ENCODE data around the gene ESRRB. TPM values are rescaled to one million over a fixed set of nuclear protein-coding genes. Genes with fewer than 3 reads are reported as not detected.

Gene ESRRB
- total and polyA plus RNA-seq, 8 donors = 0.58 to 4.6 (median 3.8) TPM; not detected in 2

DNA sequence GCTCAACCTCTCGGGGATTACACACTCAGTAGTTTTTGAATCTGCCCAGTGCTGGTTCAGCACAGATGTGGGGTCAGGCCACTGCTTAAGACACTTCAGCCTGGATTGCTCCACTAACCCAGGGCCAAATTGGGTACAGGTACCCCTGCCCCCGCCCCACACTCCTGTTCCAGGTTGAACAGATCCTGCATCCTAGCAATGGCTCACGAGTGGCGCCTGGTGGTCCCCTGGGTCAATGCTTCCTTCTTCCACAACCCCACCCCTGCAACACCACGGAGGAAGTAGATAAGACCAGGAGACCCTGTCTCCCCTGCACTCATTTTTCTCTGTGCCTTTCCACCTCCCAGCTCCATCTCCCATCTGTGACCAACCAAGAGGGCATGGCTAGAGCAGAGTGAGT, 108.4 kb downstream of the ESRRB start:
- TF ChIP-seq, protein P1, sequence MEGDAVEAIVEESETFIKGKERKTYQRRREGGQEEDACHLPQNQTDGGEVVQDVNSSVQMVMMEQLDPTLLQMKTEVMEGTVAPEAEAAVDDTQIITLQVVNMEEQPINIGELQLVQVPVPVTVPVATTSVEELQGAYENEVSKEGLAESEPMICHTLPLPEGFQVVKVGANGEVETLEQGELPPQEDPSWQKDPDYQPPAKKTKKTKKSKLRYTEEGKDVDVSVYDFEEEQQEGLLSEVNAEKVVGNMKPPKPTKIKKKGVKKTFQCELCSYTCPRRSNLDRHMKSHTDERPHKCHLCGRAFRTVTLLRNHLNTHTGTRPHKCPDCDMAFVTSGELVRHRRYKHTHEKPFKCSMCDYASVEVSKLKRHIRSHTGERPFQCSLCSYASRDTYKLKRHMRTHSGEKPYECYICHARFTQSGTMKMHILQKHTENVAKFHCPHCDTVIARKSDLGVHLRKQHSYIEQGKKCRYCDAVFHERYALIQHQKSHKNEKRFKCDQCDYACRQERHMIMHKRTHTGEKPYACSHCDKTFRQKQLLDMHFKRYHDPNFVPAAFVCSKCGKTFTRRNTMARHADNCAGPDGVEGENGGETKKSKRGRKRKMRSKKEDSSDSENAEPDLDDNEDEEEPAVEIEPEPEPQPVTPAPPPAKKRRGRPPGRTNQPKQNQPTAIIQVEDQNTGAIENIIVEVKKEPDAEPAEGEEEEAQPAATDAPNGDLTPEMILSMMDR (IDR thresholded peaks at IDR 0.05) = no peak
- no peak for TF ChIP-seq EP300 (IDR thresholded peaks at IDR 0.05)
- TF ChIP-seq POLR2A (IDR thresholded peaks at IDR 0.05) = no peak
- TF ChIP-seq POLR2AphosphoS5 (IDR thresholded peaks at IDR 0.05) = no peak
- Histone ChIP-seq H3K27me3 (no peaks in the 10 kb centered on the region), H3K4me3 (no peak overlapping the region), H3K36me3 (no peaks in the 10 kb centered on the region), H3K27ac (no peak overlapping the region), H3K9me3 (no peaks in the 10 kb centered on the region), H3K4me1 (no peaks in the 10 kb centered on the region)
- no peak for DNase-seq
- intact Hi-C loops (cut with DNase I; ENCODE audit: low total_unique reads) = no loop called here
- WGBS, 5 donors = 59 to 82% (median 66%) methylated on average over 4 to 5 of the region's 5 CpGs

DNA sequence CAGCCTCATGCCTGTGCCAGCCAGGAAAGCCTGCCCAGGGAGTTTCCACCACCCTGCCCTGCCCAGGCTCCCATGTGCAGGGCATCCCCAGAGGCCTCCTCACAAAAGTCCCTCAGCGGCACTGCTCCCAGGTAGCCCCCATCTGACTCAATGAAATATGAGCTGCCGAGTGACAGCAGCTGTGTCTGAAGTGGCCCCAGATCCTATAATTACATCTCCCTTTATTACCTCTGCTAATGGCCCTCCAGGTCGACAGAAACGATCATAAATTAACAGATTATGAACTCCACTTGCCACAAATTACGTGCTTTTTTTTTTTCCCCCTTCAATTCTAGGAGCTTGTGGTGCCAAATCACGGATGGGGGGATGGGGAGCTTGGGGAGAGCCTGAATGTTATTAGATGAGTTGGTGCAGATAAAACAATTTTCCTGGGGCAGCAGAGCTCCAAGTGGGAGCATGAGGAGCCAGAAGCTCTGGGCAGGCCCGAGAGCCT, 110.4 kb downstream of the ESRRB start:
- Histone ChIP-seq H3K27ac (no peak overlapping the region), H3K4me1 (no peaks in the 10 kb centered on the region), H3K4me3 (no peak overlapping the region), H3K9me3 (no peaks in the 10 kb centered on the region), H3K36me3 (no peaks in the 10 kb centered on the region), H3K27me3 (peaks cover 0 to 2% (median 0%) of the 10 kb centered on the region in 3 donors)
- no peak for TF ChIP-seq POLR2A (IDR thresholded peaks at IDR 0.05)
- TF ChIP-seq EP300 (IDR thresholded peaks at IDR 0.05) = no peak
- 55 to 72% (median 60%) methylated on average over 7 of the region's 7 CpGs for WGBS, 5 donors
- intact Hi-C loops (cut with DNase I; ENCODE audit: low total_unique reads) = no loop called here
- no peak for DNase-seq

DNA sequence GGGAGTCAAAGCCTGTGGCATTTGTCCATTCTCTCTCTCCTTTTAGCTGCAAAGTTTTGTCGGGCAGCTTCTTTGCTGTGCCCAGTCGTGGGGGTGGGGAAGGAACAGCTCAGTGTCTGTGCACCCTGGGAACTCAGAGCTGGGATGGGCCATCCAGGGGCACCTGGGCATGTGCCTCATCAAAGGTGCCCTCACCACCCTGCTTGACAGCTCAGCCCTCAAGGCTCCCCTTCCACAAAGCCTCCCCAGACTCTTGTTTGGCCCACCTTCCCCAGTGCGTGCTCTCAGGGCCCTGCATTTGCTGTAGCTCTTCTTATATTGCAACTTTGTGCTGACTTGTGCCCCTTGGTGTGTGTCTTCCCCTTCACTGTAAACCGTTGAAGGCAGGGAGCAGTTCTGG, 112.6 kb downstream of the ESRRB start:
- intact Hi-C loops (cut with DNase I; ENCODE audit: low total_unique reads) = no loop called here
- peaks cover 0 to 4% (median 0%) of the 10 kb centered on the region in 3 donors for H3K27me3 ChIP-seq
- TF ChIP-seq POLR2A (IDR thresholded peaks at IDR 0.05) = no peak
- no peak for TF ChIP-seq EP300 (IDR thresholded peaks at IDR 0.05)
- TF ChIP-seq, protein P1 (IDR thresholded peaks at IDR 0.05) = no peak
- TF ChIP-seq POLR2AphosphoS5 (IDR thresholded peaks at IDR 0.05) = no peak
- H3K27ac ChIP-seq = no peak overlapping the region
- no peaks in the 10 kb centered on the region for H3K36me3 ChIP-seq
- WGBS, 5 donors = 72 to 89% (median 80%) methylated on average over 4 of the region's 4 CpGs
- DNase-seq = no peak
- no peak overlapping the region for H3K4me3 ChIP-seq
- H3K9me3 ChIP-seq = no peaks in the 10 kb centered on the region
- H3K4me1 ChIP-seq = no peaks in the 10 kb centered on the region

DNA sequence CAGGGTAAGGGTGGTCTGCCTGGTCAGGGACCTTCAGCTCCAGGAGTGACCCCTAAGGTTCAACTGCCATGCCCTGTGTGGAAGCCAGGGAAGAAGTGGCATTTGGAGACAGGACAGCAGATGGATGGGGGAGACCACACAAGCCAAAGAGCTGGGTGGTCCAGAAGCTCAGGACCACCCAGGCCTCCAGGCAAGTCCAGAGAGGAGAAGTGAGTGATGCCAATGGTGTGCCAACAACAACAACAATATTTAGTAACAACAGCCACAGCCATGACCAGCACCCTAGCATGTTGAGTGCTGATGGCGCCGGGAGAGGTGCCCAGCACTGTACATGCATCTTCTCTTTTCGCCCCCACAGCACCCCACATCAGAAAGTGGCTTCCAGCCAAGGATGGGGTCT, 113.7 kb downstream of the ESRRB start:
- 86 to 97% (median 91%) methylated on average over 3 of the region's 3 CpGs for WGBS, 5 donors
- DNase-seq = no peak
- Histone ChIP-seq H3K9me3 (no peaks in the 10 kb centered on the region), H3K27ac (no peak overlapping the region), H3K4me1 (no peaks in the 10 kb centered on the region), H3K4me3 (no peak overlapping the region), H3K36me3 (no peaks in the 10 kb centered on the region), H3K27me3 (peaks cover 0 to 4% (median 0%) of the 10 kb centered on the region in 3 donors)
- intact Hi-C loops (cut with DNase I; ENCODE audit: low total_unique reads) = no loop called here
- TF ChIP-seq, protein P1 (IDR thresholded peaks at IDR 0.05) = no peak
- TF ChIP-seq EP300 (IDR thresholded peaks at IDR 0.05) (no peak), POLR2AphosphoS5 (IDR thresholded peaks at IDR 0.05) (no peak), POLR2A (IDR thresholded peaks at IDR 0.05) (no peak)

DNA sequence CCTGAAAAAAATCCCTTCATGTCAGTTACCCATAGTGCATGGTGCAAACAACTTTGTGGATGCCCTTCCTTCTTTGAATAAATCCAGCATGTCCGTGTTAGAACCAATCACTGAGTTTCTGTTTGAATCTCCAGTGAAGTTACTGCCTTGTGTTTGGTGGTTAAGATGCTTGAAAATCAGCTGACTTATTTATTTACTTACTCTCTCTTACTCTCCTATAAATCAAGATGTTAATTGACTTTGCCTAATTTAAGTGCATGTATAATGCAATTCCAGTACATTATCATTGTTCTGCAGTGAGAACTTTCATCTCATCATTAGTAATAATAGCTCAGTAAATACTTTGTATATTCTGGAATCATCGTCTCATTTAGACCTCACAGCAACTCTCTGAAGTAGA, 114.2 kb downstream of the ESRRB start:
- Histone ChIP-seq H3K27me3 (peaks cover 0 to 4% (median 0%) of the 10 kb centered on the region in 3 donors), H3K4me1 (no peaks in the 10 kb centered on the region), H3K27ac (no peak overlapping the region), H3K36me3 (no peaks in the 10 kb centered on the region), H3K9me3 (no peaks in the 10 kb centered on the region), H3K4me3 (no peak overlapping the region)
- DNase-seq = no peak
- TF ChIP-seq POLR2A (IDR thresholded peaks at IDR 0.05) = no peak
- TF ChIP-seq, protein P1 (IDR thresholded peaks at IDR 0.05) = no peak
- TF ChIP-seq POLR2AphosphoS5 (IDR thresholded peaks at IDR 0.05) = no peak
- TF ChIP-seq EP300 (IDR thresholded peaks at IDR 0.05) = no peak
- intact Hi-C loops (cut with DNase I; ENCODE audit: low total_unique reads) = no loop called here
- WGBS, 5 donors = 76 to 88% (median 83%) methylated on average over 2 of the region's 2 CpGs

Measured in stomach (tissue), 9 donors.